Daoy (cell line): ENCODE results near the gene GNLY. TPM values are rescaled to one million over a fixed set of nuclear protein-coding genes. Genes with fewer than 3 reads are reported as not detected.

Experiments
- DNase-seq: peaks from one replicate; pipeline ENCODE4 v3.0.0-alpha.2; 2015; ENCODE audit warnings: low read depth
- total RNA-seq: library from RNA; depleted of rRNA; stranded (reverse); fragments of >200 nt; shearing (Covaris generic); gene quantifications from 2 replicates; pipeline ENCODE4 v1.2.3, GENCODE V29; 2014

GNLY gene
- total RNA-seq, 1 experiment from 2014 or later, result not detected

DNA sequence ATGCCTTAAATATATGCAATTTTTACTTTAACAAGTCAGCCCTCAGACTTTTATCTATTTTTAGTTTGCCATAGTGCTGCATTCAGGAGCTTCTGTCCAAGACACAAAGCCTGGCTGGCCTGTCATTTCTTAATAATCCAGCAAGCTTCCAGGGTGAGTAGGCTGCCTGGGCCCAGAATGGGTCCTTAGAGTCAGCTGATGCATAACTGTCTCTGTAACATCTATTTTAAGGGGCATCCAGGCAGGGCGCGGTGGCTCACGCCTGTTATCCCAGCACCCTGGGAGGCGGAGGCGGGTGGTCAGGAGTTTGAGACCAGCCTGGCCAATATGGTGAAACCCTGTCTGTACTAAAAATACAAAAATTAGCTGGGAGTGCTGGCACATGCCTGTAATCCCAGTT is 11.8 kb upstream of the GNLY start:
- no peak for DNase-seq

DNA sequence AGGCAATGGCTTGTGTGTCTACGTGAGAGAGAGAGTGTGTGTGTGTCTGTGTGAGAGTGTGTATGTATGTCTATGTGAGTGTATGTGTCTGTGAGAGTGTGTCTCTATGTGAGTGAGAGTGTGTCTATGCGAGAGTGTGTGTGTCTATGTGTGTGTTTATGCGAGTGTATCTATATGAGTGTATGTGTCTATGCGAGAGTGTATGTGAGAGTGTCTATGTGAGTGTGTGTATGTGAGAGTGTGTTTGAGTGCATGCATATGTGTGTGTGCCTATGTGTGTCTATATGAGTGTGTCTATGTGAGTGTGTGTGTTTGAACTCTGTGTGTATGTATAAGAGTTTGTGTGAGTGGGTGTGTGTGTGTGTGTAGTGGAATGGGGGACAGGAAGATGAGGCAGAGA is 9.8 kb upstream of the GNLY start:
- DNase-seq, result no peak

DNA sequence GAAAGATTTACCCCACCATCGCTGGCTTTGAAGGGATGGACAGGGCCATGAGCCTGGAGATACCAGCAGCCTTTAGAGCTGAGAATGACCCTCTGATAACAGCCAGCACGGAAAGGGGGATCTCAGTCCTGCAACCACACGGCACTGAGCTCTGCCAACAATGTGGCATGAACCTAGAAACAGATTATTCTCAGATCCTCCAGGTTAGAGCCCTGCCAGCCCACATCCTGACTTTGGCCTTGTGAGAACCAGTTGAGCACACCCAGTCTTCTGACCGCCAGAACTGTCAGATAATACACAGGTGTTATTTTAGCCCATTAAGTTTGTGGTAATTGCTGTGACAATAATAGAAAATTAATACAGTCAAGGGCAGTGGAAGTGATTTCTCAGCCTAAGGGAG is 9.4 kb upstream of the GNLY start:
- no peak for DNase-seq

DNA sequence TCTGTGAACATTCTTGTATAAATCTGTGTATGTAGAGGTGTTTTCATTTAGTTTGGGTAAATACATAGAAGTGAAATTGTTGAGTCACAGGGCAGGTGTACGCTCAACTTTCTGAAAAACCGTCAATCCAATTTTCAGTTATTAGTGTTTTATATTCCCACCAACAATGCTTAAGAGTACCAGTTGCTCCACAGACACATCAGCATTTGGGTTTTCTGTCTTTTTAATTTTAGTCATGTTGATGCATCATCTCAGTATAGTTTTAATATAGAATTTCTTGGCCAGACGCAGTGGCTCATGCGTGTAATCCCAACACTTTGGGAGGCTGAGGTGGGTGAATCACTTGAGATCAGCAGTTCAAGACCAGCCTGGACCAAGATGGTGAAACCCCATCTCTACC is 3.2 kb upstream of the GNLY start:
- DNase-seq, result no peak

DNA sequence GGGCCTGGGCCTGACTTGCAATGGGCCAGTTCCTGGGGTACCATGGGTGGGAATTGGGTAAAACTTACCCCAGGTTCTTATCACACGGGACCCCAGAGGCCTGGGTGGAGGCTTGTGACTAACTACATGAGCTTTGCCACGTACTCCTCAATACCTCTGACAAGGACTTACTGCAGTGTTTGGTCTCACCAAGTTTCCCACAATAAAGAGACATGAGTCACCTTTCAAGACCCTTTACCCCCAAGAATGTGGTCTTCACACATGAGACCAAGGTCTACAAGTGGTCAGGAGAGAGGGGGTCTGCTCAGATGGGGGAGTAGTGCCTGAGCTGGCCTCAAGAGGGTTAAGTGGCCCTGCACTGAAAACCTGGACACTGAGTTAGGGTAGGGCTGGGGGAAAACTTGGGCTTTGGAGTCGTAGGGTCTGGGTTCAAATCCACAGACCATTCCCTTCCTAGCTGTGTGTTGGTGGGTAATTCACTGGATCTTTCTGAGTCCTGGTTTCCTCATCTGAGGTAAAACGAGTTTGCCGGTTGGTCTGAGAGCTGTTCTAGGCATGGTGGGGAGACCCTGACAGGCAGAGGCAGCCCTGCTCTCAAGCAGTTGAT is 2.0 kb upstream of the GNLY start:
- no peak for DNase-seq

DNA sequence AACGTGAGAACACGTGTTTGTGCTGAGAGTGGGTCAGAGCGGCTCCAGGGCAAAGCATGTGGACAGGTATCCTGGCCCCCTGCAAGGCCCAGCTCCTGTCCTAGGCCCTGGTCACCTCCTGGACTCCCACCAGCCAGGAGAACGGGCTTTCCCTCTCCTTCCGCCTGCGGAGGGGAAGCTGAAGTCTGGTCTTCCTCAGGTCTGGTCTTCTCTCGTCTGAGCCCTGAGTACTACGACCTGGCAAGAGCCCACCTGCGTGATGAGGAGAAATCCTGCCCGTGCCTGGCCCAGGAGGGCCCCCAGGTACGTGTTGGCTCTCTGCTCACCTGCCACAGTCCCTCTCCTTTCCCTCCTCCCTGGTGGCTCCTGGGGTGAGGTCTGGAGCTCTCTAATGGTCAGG is 963 bp downstream of the GNLY start:
- DNase-seq, result no peak

DNA sequence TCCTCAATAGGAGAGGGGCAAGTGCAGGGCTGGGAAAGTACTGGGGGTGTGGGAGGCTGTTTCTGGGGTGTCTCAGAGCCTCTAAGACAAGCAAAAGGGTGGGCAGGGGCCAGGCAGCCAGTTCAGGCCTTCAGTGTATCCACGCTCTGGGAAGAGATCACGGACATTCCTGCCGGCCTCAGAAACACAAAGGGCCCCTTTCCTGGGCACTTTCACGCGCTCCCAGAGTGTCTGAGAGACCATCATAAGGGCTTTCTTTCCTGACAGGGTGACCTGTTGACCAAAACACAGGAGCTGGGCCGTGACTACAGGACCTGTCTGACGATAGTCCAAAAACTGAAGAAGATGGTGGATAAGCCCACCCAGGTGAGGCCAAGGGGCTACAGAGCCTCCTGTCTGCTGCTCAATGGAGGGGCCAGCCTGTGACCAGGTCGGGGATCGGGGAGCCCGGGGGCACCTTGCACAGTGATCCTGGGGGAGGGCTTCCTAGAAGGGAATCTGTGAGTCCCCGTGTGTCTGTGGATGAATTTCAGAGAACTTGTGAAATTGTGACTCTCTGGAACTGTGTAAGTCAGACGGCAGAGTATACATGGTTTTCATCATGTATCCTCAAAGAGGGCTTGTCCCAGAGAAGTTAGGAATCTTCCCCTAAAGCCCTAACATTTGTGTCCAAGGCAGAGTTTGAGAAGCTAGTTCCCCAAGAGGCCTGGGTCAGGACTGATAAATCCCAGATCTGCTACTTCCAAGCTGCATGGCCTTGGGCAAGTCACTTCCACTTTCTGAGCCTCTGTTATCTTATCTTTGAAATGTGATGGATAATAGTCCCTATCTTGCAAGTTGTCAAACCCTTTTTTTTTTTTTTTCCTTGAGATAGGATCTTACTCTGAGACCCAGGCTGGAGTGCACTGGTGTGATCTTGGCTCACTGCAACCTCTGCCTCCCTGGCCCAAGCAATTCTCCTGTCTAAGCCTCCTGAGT is 1.8 kb downstream of the GNLY start:
- no peak for DNase-seq

DNA sequence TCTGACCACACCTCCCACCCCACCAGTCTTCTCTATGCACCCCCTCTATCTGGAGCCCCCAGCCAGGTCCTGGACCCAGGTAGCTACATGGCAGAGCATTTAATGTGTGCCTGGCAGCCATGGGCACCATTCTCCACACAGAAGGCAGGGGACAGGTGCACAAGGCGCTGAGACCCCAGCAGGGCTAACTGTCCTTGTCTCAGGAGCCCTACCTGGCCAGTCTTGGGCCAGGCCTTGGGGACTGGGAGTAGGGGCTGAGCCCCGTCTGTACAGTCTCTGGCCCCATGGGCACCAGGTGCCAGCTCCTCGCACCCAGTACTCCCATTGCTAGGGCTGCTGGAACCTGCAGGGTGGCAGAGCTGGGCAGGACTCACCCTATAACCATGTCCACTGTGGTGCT is 2.9 kb downstream of the GNLY start:
- no peak for DNase-seq

DNA sequence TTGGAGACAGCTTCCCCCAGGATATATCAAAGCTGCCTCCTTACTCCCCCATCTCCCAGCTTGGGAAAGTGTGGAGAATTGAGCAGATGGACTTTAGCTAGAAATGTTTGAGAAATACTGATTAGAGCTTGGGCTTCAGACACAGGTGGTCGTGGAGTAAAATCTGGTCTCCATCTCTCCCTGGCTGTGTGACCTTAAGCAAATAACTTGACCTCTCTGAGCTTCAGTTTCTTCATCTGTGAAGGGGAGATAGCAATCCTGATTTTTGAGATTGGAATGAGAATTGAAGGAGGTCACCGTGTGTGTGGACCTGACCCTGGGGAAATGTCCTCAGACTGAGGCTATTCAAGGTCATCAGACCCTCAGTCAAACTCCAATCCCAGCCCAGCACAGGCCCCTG is 3.6 kb downstream of the GNLY start:
- DNase-seq, result no peak

DNA sequence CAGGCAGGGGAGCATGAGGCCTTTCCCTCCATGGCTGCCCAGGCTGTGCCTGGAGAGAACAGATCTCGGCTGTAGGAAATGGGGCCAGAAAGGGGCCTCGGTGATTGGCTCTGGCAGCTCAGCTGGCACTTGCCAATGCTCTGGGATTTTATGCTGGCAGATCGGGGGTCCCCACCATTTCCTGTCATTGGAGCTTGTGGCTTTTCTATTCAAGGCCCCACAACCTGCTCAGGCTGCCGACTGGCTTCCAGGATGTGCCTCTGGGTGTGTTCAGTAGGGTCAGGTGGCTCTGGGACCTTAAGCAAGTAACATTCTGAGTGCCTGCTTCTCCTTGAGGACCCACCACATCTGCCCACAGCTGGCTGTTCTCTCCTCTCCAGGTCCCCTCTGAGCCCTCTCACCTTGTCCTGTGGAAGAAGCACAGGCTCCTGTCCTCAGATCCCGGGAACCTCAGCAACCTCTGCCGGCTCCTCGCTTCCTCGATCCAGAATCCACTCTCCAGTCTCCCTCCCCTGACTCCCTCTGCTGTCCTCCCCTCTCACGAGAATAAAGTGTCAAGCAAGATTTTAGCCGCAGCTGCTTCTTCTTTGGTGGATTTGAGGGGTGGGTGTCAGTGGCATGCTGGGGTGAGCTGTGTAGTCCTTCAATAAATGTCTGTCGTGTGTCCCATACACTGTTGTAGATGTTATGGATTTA is 4.2 kb downstream of the GNLY start:
- DNase-seq, result no peak

DNA sequence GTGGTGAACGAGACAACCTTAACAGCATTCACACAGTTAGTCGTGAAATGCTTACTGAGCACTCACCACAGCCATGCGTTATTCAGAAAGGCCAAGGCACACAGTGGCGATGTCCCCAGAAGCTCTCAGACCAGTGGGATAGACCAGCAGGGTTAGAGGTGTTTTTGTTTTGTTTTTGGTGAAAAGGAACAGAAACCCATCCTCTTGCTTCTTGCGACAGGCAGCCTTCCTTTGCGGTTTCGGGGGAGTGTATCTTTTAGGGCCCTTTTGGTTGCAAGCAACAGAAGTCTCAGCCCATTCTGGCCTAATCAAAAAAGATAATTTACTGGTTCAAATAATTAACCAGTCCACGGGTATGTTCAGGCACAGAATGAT is 4.7 kb downstream of the GNLY start:
- no peak for DNase-seq

DNA sequence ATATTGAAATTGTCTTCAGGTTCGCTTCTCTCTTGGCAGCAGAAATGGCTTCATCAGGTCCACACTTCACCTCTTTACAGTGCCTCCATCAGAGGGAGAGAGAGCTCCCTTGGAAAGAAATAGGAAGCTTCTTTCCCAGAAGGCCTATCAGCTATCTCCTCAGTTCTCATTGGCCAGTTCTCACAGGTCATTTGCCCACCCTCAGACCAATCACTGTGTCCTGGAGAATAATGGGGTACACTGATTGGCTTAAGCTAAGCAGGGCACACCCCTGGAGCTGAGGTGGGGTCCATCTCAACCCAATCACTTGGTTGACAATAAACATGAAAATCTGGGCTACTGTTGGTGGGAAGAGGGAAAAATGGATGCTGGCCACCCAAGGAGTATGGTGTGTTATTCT is 5.2 kb downstream of the GNLY start:
- DNase-seq, result no peak

DNA sequence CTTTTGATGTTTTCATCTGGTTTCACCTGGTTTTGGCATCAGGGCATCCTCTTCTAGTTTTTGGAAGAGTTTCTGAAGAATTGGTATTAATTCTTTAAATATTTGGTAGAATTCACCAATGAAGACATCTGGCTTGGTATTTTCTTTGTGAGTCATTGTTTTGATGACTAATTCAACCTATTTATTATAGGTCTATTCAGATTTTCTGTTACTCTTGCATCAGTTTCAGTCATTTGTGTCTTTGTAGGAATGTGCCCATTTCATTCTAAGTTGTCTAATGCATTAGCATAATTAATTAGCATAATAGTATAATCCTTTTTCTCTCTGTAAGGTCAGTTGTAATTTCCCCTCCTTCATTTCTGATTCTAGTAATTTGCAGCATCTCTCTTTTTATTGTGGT is 8.0 kb downstream of the GNLY start:
- DNase-seq, result peak; percentile 28

DNA sequence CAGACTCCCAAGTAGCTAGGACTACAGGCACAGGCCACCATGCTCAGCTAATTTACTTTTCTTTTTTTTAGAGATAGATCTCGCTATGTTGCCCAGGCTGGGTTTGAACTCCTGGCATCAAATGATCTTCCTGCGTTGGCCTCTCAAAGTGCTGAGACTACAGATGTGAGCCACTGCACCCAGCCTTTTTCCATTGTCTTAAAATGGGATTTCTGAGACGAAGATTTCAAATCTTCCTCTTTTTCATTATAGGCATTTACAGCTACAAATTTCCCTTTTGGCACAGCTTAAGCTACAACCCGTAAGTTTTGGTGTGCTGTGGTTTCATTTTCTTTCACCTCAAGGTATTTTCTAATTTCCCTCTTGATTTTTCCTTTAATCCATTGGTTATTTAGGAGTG is 8.6 kb downstream of the GNLY start:
- DNase-seq, result no peak

DNA sequence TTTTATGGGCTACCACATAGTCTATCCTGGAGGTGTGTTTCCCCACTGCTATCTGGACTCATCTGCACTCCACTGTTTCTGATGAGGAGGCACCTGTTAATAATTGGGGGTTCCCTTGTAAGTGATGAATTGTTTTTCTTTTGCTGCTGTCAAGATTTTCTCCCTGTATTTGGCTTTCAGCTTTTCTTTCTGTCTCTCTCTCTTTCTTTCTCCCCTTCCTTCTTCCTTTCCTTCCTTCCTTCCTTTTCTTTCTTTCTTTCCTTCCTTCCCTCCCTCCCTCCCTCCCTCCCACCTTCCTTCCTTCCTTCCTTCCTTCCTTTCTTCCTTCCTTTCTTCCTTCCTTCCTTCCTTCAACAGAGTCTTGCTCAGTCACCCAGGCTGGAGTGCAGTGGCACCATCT is 9.2 kb downstream of the GNLY start:
- no peak for DNase-seq

DNA sequence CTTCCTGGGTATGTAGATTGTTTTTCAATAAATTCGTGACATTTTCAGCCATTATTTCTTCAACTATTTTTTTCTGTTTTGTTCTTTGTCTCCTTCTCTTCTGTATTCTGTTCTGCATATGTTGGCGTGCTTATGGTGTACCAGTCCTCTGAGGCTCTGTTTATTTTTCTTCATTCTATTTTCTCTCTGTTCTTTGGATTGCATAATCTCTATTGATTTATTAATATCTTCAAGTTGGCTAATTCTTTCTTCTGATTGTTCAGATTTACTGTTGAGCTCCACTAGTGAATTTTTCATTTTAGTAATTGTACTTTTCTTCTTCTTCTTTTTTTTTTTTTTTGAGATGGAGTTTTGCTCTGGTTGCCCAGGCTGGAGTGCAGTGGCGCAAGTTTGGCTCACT is 9.9 kb downstream of the GNLY start:
- no peak for DNase-seq

DNA sequence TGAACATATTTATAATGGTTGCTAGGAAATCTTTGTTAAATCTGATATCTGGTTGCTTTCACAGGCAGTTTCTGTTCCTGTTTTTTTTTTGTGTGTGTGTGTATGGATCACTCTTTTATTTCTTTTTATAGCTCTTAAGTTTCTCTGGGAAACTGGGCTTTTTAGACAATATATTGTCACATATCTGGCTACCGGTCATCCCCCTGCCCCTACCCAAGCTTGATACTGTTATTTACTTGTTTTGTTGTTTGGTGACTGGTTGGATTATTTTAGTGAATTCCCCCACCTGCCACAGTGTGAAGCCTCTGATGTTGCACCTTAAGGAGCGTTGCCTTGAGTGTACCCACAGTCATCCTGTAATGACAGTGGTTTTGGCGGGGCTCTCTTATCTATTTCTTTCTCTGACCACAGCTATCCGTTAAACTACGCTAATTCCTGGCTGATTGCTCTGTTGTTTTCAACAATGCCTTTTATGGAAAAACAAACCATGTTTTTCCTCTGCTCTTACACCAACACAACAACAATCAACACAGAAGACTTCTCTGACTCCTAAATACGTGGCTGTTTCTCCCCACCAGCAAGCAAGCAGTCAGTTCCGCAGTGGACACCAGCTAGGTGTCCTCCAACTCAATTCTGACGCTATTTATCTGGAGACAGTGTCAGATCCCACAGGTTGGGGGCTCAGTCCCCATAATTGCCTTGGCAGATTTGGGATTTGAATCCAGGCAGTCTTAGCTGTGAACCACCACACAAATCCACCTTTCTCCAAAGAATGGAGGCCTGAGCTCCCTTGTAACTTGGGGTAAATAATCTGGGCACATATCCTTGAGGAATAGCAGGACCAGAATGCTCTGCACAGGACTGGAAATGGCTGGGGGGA is 10.9 kb downstream of the GNLY start:
- no peak for DNase-seq

DNA sequence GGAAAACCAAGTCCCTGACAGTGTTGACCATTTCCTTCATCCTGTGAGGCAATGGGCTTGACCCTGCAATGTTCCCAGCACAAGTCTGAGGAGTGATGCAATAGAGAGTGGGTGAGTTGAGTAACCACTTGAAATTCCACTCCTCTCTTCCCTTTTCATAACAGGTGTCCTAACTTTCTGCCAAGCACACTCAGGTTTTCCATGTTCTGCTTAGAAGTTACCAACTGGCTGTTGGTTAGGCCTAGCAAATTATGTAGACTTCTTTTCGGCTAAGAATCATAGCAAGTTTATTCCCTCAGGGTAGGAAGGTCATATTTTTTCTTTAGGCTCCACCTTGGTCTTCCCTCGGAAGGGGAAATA is 11.5 kb downstream of the GNLY start:
- peak; percentile 60 for DNase-seq

DNA sequence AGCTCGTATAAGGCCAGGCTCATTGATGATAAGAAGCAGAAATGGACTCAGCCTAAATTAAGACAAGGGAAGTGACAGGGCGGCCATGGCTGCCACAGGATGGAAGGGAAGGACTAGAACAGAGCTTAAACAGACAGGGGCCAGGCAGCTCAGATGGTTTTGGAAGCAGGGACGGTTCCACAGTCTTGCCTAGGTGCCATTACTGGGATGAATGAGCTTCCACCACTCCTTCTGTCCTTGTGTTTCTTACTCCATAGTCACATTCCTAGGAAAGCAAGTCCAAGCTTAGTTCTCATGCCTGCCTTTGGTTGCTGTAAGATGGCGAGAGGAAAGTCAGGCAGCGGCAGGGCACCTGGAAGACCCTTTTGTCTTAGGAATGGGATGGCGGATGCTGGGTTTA is 11.9 kb downstream of the GNLY start:
- DNase-seq, result no peak

DNA sequence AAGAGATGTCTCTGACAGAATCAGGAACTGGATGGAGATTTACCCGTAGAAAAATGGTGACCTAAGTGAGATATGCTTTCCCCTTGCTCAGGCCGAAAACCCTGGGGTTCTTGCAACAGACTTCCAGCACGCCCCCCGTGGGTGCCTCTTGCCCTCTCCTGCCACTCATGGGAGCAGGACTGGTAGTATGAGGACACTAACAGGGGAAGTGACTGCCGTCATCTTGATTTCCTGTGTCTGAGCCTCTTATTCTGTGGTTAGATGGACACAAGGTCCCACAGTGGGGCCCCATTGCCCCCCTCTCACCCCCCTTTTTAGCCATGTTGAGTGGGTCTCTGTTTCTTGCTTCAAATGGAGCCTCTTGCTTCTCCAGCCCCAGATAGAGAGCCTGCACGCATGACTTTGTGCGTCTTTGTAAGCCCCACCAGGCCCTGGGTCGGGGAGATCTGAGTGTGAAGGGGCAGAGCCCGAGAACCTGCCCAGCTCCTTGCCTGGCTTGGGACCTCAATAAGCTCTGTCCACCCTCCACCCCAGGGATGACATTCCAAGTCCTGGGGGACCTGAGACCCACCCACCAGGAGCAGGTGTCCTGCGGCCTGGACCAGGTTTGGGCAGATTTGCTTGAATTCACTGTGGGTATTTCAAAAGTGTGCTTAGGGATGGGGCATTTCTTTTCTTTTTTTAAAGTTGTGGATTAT is 12.6 kb downstream of the GNLY start:
- DNase-seq, result no peak

DNA sequence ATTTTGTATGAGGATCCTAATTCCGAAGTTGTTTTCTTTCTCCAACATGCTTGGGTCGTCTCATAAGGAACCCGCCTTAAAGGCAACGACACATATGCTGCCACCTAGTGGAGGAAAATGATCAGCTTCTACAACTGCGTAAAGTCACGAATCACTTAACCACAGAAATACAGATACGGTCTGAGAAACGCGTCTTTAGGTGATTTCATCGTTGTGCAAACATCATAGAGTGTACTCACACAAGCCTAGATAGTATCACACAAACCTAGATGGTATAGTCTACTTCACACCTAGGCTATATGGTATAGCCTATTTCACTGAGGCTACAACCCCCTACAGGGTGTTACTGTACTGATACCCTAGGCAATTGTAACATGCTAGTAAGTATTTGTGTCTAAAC is 13.1 kb downstream of the GNLY start:
- peak; percentile 81 for DNase-seq
